Calu3 (cell line): ENCODE data around the gene ZNF783. TPM values are rescaled to one million over a fixed set of nuclear protein-coding genes. Genes with fewer than 3 reads are reported as not detected.

Experiments used
- BruUV-seq: library from RNA; stranded (reverse); fragments of 400-500 nt; replicated peaks from 2 replicates; lab custom pipeline; 2021; lab: Mats Ljungman, UMichigan
- CTCF ChIA-PET: fragments of 300-600 bp; sonication (Branson Sonifier 250); formaldehyde crosslinking; loops from one replicate; lab custom pipeline; 2022; ENCODE audit warnings: antibody characterized with exemption; lab: Charles Lee
- DNase-seq: peaks from one replicate; pipeline ENCODE4 v3.0.0; 2022
- H3K27ac Mint-ChIP-seq: one replicate; pipeline ENCODE4 v1.8.0; 2022; ENCODE audit warnings: mixed read lengths; ENCODE audit not compliant: unreplicated experiment
- H3K27me3 Mint-ChIP-seq: one replicate; pipeline ENCODE4 v1.8.0; 2022; ENCODE audit warnings: mixed read lengths; ENCODE audit not compliant: unreplicated experiment
- H3K36me3 Mint-ChIP-seq: one replicate; pipeline ENCODE4 v1.8.0; 2022; ENCODE audit warnings: mild to moderate bottlenecking, moderate library complexity, mixed read lengths; ENCODE audit not compliant: insufficient read depth, unreplicated experiment
- H3K4me1 Mint-ChIP-seq: one replicate; pipeline ENCODE4 v1.8.0; 2022; ENCODE audit warnings: mild to moderate bottlenecking, low read depth, mixed read lengths; ENCODE audit not compliant: unreplicated experiment
- H3K4me3 Mint-ChIP-seq: one replicate; pipeline ENCODE4 v1.8.0; 2022; ENCODE audit warnings: mild to moderate bottlenecking, low read depth, moderate library complexity, mixed read lengths; ENCODE audit not compliant: unreplicated experiment
- H3K9me3 Mint-ChIP-seq: one replicate; pipeline ENCODE4 v1.8.0; 2022; ENCODE audit warnings: low read depth, mixed read lengths; ENCODE audit not compliant: unreplicated experiment
- CTCF ChIP-seq: fragments of 200-600 bp; IDR thresholded peaks from one replicate; pipeline ENCODE4 v1.8.0; 2022; ENCODE audit warnings: antibody characterized with exemption; ENCODE audit not compliant: unreplicated experiment
- intact Hi-C: fragments of 100-400 bp; cut with micrococcal nuclease; formaldehyde crosslinking; loops from one replicate; pipeline ENCODE4 v1.10.0; 2022; ENCODE audit not compliant: unreplicated experiment
- total RNA-seq: library from RNA; stranded (reverse); gene quantifications from 2 replicates; pipeline ENCODE4 v1.2.3, GENCODE V29; 2022

The ZNF783 gene
- total RNA-seq, 1 experiment from 2014 or later, result 17.8 TPM

DNA sequence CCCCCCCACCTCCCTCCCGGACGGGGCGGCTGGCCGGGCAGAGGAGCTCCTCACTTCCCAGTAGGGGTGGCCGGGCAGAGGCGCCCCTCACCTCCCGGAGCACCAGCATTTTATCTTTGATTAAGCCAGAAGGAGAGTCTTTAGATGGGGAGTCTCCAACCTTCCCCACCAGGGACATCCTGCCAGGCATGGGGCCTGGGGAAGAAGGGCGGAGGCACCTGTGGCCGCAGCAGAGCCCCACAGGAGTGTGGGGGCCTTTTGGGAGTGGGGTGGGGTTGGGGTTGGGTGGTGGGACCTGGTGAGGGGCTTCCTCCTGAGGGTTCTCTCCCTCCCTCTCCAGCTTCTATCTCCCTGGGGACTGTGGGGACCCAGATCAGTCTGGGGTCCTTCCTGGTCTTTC lies 18.2 kb downstream of the ZNF783 start:
- intact Hi-C loops, result no loop called here

DNA sequence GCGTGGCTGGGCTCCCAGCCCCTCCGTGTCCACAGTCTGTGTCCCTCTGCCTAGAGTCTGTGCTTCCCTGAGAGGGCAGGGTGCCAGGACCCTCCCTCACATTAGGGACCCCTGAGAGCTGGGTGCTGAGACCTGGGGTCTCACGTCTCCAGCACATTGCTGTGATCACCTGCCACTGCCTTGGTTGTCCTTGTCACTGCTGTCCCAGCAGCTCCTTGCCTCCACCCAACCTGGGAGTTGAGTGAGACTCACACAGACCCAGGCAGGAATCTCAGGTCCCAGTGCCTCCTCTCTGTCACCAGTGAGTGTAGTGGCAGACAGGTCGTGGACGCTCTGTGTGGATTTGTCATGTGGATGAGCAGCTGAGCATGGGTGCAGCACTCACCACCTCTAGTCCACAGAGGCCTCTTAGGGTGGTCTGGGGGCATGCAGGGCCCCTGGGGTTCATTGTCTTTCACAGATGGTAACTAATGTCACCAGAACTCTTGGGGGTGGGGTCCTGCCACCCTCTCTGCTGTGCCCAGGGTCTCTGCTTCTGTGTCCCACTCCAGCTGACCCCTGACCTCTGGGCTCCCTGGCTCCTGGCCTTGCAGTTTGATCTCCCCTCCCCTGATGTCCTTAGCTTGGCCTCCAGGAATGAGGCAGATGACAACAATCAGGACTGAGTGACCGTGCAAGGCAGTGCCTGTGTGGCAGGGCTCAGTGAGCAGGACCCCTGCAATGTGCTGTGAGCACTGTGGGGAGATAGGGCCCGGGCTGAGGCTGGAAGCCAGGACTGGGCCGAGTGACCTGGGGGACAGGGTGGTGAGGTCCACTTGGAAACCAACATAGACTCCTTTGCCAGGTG lies 18.9 kb downstream of the ZNF783 start:
- CTCF ChIA-PET, result no interaction called here
- BruUV-seq, result no TSS peak
- Mint-ChIP-seq H3K27ac (no peak overlapping the region), H3K36me3 (peaks cover 41% of the 10 kb centered on the region), H3K27me3 (no peaks in the 10 kb centered on the region), H3K9me3 (no peaks in the 10 kb centered on the region), H3K4me3 (no peak overlapping the region), H3K4me1 (peaks cover 8% of the 10 kb centered on the region)
- DNase-seq, result no peak
- no peak for TF ChIP-seq CTCF
- intact Hi-C loops, result no loop called here

More for the DNA sequence above, 18.2 kb downstream of the ZNF783 start:
- peaks cover under 1% of the 10 kb centered on the region for H3K4me1 Mint-ChIP-seq
- no TSS peak for BruUV-seq
- H3K4me3 Mint-ChIP-seq, result no peak overlapping the region
- no peaks in the 10 kb centered on the region for H3K27me3 Mint-ChIP-seq
- no peak for TF ChIP-seq CTCF
- no peak for DNase-seq
- CTCF ChIA-PET, result interaction anchor here (0.7 kb wide), 1 partner anchor 97 kb away, joined by 6 read pairs; no protein-coding TSS in a partner anchor
- H3K27ac Mint-ChIP-seq, result no peak overlapping the region
- H3K9me3 Mint-ChIP-seq, result no peaks in the 10 kb centered on the region
- H3K36me3 Mint-ChIP-seq, result peaks cover 33% of the 10 kb centered on the region

- H3K4me3 Mint-ChIP-seq, result no peak overlapping the region
- H3K9me3 Mint-ChIP-seq, result no peaks in the 10 kb centered on the region
- peaks cover 13% of the 10 kb centered on the region for H3K4me1 Mint-ChIP-seq
- H3K27me3 Mint-ChIP-seq, result no peaks in the 10 kb centered on the region
- peaks cover 44% of the 10 kb centered on the region for H3K36me3 Mint-ChIP-seq
- intact Hi-C loops, result no loop called here
- H3K27ac Mint-ChIP-seq, result no peak overlapping the region
- DNase-seq, result no peak
- no peak for TF ChIP-seq CTCF
- CTCF ChIA-PET, result no interaction called here
- BruUV-seq, result no TSS peak
These were observed 19.7 kb downstream of the ZNF783 start for GRCh38 chr7:149281508-149282330.

- intact Hi-C loops, result no loop called here
- Mint-ChIP-seq H3K9me3 (no peaks in the 10 kb centered on the region), H3K36me3 (peaks cover 39% of the 10 kb centered on the region), H3K27me3 (no peaks in the 10 kb centered on the region), H3K4me3 (no peak overlapping the region), H3K27ac (no peak overlapping the region), H3K4me1 (peaks cover 13% of the 10 kb centered on the region)
- CTCF ChIA-PET, result no interaction called here
- BruUV-seq, result no TSS peak
- no peak for TF ChIP-seq CTCF
- DNase-seq, result no peak
These were observed 20.3 kb downstream of the ZNF783 start for GRCh38 chr7:149282331-149282655.
